Liver (tissue), 9 donors: ENCODE data around the gene MYOT. TPM values are rescaled to one million over a fixed set of nuclear protein-coding genes. Genes with fewer than 3 reads are reported as not detected.

Experiments
- DNase-seq: peaks from one replicate; pipeline ENCODE4 v3.0.0-alpha.2; 2017; ENCODE audit warnings: low spot score
- H3K27ac ChIP-seq, 2 donors: one replicate each; pipeline ENCODE4 v1.7.0; 2013; ENCODE audit warnings: inconsistent platforms in 2 of 2, low read length in 2 of 2, control low read depth in 1 of 2, low read depth in 1 of 2, mild to moderate bottlenecking in 1 of 2
- H3K27me3 ChIP-seq, 4 donors: one replicate each; pipeline versions ENCODE4 v1.6.1 to v1.7.0; 2013; ENCODE audit warnings: low read length in 3 of 4, inconsistent platforms in 1 of 4, mild to moderate bottlenecking in 1 of 4, moderate library complexity in 1 of 4; ENCODE audit not compliant: control insufficient read depth in 4 of 4, insufficient read depth in 4 of 4
- H3K36me3 ChIP-seq, 4 donors: one replicate each; pipeline versions ENCODE4 v1.6.1 to v1.7.0; 2013; ENCODE audit warnings: low read length in 3 of 4, mild to moderate bottlenecking in 3 of 4, low read depth in 1 of 4, moderate library complexity in 1 of 4; ENCODE audit not compliant: control insufficient read depth in 4 of 4, insufficient read depth in 3 of 4
- H3K4me1 ChIP-seq, 4 donors: one replicate each; pipeline versions ENCODE4 v1.6.1 to v1.7.0; 2013; ENCODE audit warnings: low read length in 3 of 4, mild to moderate bottlenecking in 3 of 4, moderate library complexity in 1 of 4; ENCODE audit not compliant: control insufficient read depth in 4 of 4, insufficient read depth in 4 of 4
- H3K4me3 ChIP-seq, 3 donors: one replicate each; pipeline versions ENCODE4 v1.6.1 to v1.7.0; 2013; ENCODE audit warnings: low read length in 3 of 3, control low read depth in 1 of 3, low read depth in 1 of 3, mild to moderate bottlenecking in 1 of 3
- H3K9ac ChIP-seq, 2 donors: one replicate each; pipeline ENCODE4 v1.7.0; 2013; ENCODE audit warnings: low read length in 2 of 2, mild to moderate bottlenecking in 2 of 2, moderate library complexity in 2 of 2, control low read depth in 1 of 2, low read depth in 1 of 2
- H3K9me3 ChIP-seq, 4 donors: one replicate each; pipeline versions ENCODE4 v1.6.1 to v1.7.0; 2013; ENCODE audit warnings: low read length in 3 of 4; ENCODE audit not compliant: control insufficient read depth in 4 of 4
- EGR1 ChIP-seq, 2 donors: IDR thresholded peaks; 2 replicates each; pipeline ENCODE4 v1.6.1; 2016 to 2018; ENCODE audit warnings: antibody characterized with exemption in 2 of 2, low read depth in 2 of 2
- FOXA1 ChIP-seq: IDR thresholded peaks from 2 replicates; pipeline ENCODE4 v1.6.1; 2016; ENCODE audit warnings: antibody characterized with exemption
- FOXA2 ChIP-seq: IDR thresholded peaks from 2 replicates; pipeline ENCODE4 v1.6.1; 2016; ENCODE audit warnings: antibody characterized with exemption
- GABPA ChIP-seq, 2 donors: IDR thresholded peaks in 1 of 2; conservative IDR thresholded peaks in 1 of 2; 2 replicates each; pipeline ENCODE4 v1.6.1; 2016; ENCODE audit warnings: antibody characterized with exemption in 2 of 2, mild to moderate bottlenecking in 1 of 2, moderate library complexity in 1 of 2
- HNF4A ChIP-seq, 2 donors: conservative IDR thresholded peaks; 2 replicates each; pipeline ENCODE4 v1.6.1; 2016; ENCODE audit warnings: antibody characterized with exemption in 2 of 2, mild to moderate bottlenecking in 2 of 2
- HNF4G ChIP-seq: IDR thresholded peaks from 2 replicates; pipeline ENCODE4 v1.6.1; 2016; ENCODE audit warnings: antibody characterized with exemption
- JUND ChIP-seq, 2 donors: IDR thresholded peaks; 2 replicates each; pipeline ENCODE4 v1.6.1; 2016; ENCODE audit warnings: antibody characterized with exemption in 2 of 2
- MAX ChIP-seq: IDR thresholded peaks from 2 replicates; pipeline ENCODE4 v1.6.1; 2016; ENCODE audit warnings: antibody characterized with exemption
- RAD21 ChIP-seq, 2 donors: IDR thresholded peaks; 2 replicates each; pipeline ENCODE4 v1.6.1; 2016; ENCODE audit warnings: antibody characterized with exemption in 2 of 2, mild to moderate bottlenecking in 2 of 2
- RXRA ChIP-seq, 2 donors: IDR thresholded peaks; 2 replicates each; pipeline ENCODE4 v1.6.1; 2017 to 2018; ENCODE audit warnings: antibody characterized with exemption in 2 of 2, mild to moderate bottlenecking in 1 of 2
- SP1 ChIP-seq: IDR thresholded peaks from 2 replicates; pipeline ENCODE4 v1.6.1; 2018; ENCODE audit warnings: antibody characterized with exemption, mild to moderate bottlenecking
- TAF1 ChIP-seq: conservative IDR thresholded peaks from 2 replicates; pipeline ENCODE4 v1.6.1; 2016; ENCODE audit warnings: antibody characterized with exemption, mild to moderate bottlenecking
- YY1 ChIP-seq: IDR thresholded peaks from 2 replicates; pipeline ENCODE4 v1.6.1; 2016; ENCODE audit warnings: antibody characterized with exemption, mild to moderate bottlenecking
- ZBTB33 ChIP-seq: IDR thresholded peaks from 2 replicates; pipeline ENCODE4 v1.6.1; 2016; ENCODE audit warnings: antibody characterized with exemption
- WGBS: extraction: QIAGEN DNeasy Blood & Tissue Kit; methylation state at CpG from one replicate; pipeline ENCODE4 v1.1.7; 2013; 5-methylcytosine and 5-hydroxymethylcytosine counted together
- polyA plus RNA-seq, 2 donors: library from polyadenylated mRNA; stranded (reverse) in 1 of 2; unstranded in 1 of 2; fragments of 200-250 nt in 1 of 2; fragments of >200 nt in 1 of 2; fragmentation: Nextera tagmentation in 1 of 2; extraction: Ambion mirVana in 1 of 2; gene quantifications; one replicate each; pipeline versions ENCODE4 v1.2.1 to v1.2.3, GENCODE V29; 2013 to 2015
- total RNA-seq, 2 donors: library from RNA; depleted of rRNA; stranded (reverse); fragments of >200 nt; gene quantifications; one replicate each; pipeline ENCODE4 v1.2.3, GENCODE V29; 2014
- TF ChIP-seq, protein P1 (sequence below): IDR thresholded peaks from 2 replicates; pipeline ENCODE4 v1.6.1; 2016; ENCODE audit warnings: antibody characterized with exemption
- TF ChIP-seq, protein P2 (sequence below): IDR thresholded peaks from 2 replicates; pipeline ENCODE4 v1.6.1; 2016; ENCODE audit warnings: antibody characterized with exemption, mild to moderate bottlenecking
- TF ChIP-seq, protein P3 (sequence below): fragments of 150-350 bp; IDR thresholded peaks from 2 replicates; pipeline ENCODE4 v1.5.1; 2017; ENCODE audit warnings: improper control_type of control experiment, low read depth, low read length; ENCODE audit not compliant: missing input control
- donor health status: healthy.
- donor health status: healthy.
- donor health status: healthy.
- donor health status: healthy.
- donor health status: healthy.

MYOT gene
- total and polyA plus RNA-seq, 4 donors, result 0.05 to 1.3 (median 0.34) TPM

DNA sequence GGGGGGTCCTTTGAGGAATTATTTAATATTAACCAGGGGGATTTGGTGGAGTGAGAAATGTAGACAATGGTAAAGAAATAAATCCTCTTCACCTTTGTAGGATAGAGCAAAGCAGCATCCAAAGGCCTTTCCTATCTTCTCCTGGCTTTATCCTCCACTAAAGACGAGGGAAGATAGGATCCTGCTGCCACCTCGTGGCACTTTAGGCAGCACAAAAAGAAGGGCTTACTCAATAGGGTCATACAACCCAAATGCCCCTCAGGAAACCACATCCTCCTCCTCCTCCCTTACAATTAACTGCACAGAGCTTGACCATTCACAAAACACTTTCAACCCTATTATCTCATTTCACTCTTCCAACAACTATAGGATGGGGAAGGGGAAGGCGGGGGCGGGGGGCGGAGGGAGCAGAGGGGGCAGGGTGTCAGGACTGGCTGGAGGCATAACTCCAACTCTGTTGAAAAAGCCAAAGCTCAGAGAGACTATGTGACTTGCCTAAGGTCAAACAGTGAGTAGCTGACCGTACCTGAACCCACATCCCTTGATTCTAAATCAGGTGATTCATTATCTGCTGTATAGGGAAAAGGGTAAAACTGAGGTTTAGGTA, 45.4 kb upstream of the MYOT start:
- no peak overlapping the region for H3K4me3 ChIP-seq
- no peaks in the 10 kb centered on the region for H3K27me3 ChIP-seq
- H3K9ac ChIP-seq, result no peak overlapping the region
- H3K27ac ChIP-seq, result no peak overlapping the region
- H3K36me3 ChIP-seq, result no peaks in the 10 kb centered on the region
- H3K9me3 ChIP-seq, result no peaks in the 10 kb centered on the region
- no peaks in the 10 kb centered on the region for H3K4me1 ChIP-seq
- TF ChIP-seq RAD21 (IDR thresholded peaks at IDR 0.05) (peak; percentile 81 to 90), FOXA2 (no peak), TAF1 (no peak), EGR1 (IDR thresholded peaks at IDR 0.05; ENCODE audit: low read depth in 2 of 2) (no peak), HNF4G (no peak), YY1 (no peak), HNF4A (conservative IDR thresholded peaks at IDR 0.05) (no peak), RXRA (IDR thresholded peaks at IDR 0.05) (no peak), SP1 (no peak), GABPA (IDR thresholded peaks at IDR 0.05 in 1 of 2, conservative IDR thresholded peaks at IDR 0.05 in 1 of 2) (no peak)
- TF ChIP-seq, protein P1, sequence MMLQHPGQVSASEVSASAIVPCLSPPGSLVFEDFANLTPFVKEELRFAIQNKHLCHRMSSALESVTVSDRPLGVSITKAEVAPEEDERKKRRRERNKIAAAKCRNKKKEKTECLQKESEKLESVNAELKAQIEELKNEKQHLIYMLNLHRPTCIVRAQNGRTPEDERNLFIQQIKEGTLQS, result no peak
- TF ChIP-seq, protein P2, sequence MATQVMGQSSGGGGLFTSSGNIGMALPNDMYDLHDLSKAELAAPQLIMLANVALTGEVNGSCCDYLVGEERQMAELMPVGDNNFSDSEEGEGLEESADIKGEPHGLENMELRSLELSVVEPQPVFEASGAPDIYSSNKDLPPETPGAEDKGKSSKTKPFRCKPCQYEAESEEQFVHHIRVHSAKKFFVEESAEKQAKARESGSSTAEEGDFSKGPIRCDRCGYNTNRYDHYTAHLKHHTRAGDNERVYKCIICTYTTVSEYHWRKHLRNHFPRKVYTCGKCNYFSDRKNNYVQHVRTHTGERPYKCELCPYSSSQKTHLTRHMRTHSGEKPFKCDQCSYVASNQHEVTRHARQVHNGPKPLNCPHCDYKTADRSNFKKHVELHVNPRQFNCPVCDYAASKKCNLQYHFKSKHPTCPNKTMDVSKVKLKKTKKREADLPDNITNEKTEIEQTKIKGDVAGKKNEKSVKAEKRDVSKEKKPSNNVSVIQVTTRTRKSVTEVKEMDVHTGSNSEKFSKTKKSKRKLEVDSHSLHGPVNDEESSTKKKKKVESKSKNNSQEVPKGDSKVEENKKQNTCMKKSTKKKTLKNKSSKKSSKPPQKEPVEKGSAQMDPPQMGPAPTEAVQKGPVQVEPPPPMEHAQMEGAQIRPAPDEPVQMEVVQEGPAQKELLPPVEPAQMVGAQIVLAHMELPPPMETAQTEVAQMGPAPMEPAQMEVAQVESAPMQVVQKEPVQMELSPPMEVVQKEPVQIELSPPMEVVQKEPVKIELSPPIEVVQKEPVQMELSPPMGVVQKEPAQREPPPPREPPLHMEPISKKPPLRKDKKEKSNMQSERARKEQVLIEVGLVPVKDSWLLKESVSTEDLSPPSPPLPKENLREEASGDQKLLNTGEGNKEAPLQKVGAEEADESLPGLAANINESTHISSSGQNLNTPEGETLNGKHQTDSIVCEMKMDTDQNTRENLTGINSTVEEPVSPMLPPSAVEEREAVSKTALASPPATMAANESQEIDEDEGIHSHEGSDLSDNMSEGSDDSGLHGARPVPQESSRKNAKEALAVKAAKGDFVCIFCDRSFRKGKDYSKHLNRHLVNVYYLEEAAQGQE, result no peak
- TF ChIP-seq, protein P3, sequence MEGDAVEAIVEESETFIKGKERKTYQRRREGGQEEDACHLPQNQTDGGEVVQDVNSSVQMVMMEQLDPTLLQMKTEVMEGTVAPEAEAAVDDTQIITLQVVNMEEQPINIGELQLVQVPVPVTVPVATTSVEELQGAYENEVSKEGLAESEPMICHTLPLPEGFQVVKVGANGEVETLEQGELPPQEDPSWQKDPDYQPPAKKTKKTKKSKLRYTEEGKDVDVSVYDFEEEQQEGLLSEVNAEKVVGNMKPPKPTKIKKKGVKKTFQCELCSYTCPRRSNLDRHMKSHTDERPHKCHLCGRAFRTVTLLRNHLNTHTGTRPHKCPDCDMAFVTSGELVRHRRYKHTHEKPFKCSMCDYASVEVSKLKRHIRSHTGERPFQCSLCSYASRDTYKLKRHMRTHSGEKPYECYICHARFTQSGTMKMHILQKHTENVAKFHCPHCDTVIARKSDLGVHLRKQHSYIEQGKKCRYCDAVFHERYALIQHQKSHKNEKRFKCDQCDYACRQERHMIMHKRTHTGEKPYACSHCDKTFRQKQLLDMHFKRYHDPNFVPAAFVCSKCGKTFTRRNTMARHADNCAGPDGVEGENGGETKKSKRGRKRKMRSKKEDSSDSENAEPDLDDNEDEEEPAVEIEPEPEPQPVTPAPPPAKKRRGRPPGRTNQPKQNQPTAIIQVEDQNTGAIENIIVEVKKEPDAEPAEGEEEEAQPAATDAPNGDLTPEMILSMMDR, result peak; percentile 67
- 54% methylated on average over 6 of the region's 6 CpGs for WGBS
- peak; percentile 38 for DNase-seq

- Histone ChIP-seq H3K4me1 (no peaks in the 10 kb centered on the region), H3K9ac (no peak overlapping the region)
- WGBS, result 91% methylated on average over 1 of the region's 1 CpG
- TF ChIP-seq FOXA1, result no peak
- no peak for TF ChIP-seq HNF4G
- TF ChIP-seq RXRA (IDR thresholded peaks at IDR 0.05), result no peak
- TF ChIP-seq TAF1, result no peak
- TF ChIP-seq MAX, result no peak
- TF ChIP-seq JUND (IDR thresholded peaks at IDR 0.05), result no peak
- TF ChIP-seq, protein P1, result no peak
- TF ChIP-seq YY1, result no peak
- TF ChIP-seq SP1, result no peak
- no peak for TF ChIP-seq ZBTB33
- TF ChIP-seq EGR1 (IDR thresholded peaks at IDR 0.05; ENCODE audit: low read depth in 2 of 2), result no peak
- TF ChIP-seq, protein P2, result no peak
Measured at GRCh38 chr5:137822984-137823383, 44.7 kb upstream of the MYOT start.

More at GRCh38 chr5:137822984-137823383, 44.7 kb upstream of the MYOT start:
- Histone ChIP-seq H3K36me3 (no peaks in the 10 kb centered on the region), H3K9me3 (no peaks in the 10 kb centered on the region), H3K4me3 (no peak overlapping the region), H3K27ac (no peak overlapping the region), H3K27me3 (no peaks in the 10 kb centered on the region)
- DNase-seq, result no peak
